Activated CD4-positive, alpha-beta T cell treated with anti-CD3 and anti-CD28 coated beads for 24 hours (primary cell): ENCODE measurements around the gene SLC6A13.

Source experiments
- DNase-seq, 2 donors: peaks; one replicate each; pipeline ENCODE4 v3.0.0-alpha.2; 2020; ENCODE audit warnings: low read depth in 2 of 2

SLC6A13 gene

DNA sequence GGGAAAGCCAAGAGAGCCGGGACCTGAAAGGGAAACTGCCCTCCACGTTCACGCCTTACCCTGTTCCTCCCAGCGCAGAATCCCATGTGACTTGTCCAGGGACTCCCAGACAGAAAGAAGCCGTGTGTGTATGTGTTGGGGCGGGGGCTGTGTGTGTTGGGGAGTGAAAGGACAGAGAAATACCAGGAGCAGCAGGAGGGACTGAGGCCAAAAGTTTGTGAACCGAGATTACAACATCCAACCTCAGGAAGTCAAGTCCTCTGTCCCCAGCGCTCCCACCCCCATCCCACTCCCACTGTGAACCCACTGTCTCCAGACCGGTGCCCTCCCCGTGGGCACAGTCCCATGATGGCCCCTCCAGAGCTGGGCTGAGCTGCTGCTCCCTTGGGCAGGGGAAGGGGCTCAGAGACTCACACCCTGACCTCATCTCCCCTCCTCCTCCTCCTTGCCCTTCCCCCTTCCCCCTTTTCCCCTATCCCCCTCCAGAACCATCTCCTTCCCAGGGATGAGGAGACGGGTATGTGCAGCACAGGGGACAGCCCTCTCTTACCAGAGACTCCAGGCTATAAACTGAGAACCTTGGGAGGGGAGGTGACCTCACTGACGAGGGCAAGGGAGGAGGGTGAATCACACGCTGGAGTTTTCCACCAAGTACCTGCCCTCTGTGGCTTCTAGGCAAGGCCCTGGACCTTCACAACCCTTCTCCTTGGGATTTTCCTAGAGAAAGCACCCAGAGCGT, 48.5 kb downstream of the SLC6A13 start, which contains the start of gene SLC6A12:
TSS of gene SLC6A12 (minus strand) at position 155 of the 739 bp plus-strand sequence. CDS start 4,171 bp downstream, outside the sequence.
- DNase-seq = no peak

DNA sequence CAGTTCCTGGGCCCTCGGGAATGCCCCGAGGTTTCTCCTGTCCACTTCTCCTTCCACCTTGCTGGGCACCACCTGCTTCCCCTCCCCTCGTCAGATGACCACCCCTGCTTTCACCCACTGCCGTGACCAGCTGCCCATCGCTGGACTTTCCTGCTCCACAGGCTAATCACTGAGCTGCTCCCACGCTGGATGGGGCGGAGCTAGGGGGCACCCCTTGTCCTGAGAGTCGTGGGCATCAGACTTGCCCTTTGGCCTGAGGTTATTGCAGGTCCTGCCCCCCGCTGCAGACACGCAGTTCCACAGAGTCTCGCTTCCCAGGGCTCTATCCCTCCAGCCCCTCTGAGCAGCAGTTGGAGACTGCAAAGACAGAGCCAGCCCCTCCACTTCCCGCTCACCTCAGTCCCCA, 49.1 kb downstream of the SLC6A13 start:
- DNase-seq = no peak

DNA sequence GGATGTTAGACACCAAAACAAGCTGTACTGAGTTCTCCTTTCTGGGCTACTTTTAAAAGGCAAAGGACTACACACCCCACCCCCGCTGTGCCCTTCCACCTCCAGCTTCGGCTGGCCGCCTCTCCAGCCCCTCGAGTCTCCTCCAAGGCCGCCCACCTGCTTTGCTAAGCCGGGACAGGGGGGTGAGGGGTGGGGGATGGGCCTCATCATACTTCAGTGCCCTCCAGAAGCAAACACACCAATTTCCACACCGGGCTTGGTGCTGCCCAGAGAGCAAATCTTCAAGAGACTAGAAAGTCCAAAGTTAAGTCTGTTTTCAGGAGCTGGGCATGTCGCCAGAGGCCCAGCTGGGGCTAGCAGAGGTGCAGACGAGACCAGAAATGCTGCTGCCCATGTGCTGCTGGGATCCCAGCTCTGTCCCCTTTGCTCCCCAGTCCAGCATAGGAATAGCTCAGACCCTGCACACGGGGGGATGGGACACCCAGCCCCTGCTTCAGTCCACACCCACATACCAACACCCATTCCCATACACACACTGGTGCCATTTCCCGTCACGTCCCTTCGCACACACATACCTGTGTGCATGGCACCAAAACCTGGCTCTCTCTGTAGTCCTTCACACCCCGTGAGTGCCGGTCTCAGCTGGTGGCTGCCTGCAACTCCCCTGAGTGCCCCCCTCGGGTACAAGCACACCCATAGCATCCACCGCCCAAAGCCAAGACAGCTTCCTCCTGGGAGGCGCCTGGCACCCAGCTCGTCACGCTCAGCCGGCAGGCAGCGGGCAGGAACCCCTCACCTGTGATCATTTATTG, 49.7 kb downstream of the SLC6A13 start:
- DNase-seq = no peak

DNA sequence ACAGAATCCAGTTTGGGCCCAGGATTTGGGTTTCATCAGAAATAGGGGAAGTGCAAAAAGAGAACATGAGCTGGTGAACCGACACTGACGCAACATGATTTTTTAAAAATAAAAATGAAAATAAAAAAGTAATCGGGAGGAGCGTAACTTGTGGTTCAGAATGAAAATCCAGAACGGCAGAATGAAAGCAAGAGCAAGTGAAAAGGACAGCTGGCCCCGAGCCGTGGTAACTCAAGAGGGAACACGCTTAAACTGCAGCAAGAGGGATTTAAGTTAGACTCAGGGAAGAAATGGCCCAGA, 50.3 kb downstream of the SLC6A13 start:
- no peak for DNase-seq

DNA sequence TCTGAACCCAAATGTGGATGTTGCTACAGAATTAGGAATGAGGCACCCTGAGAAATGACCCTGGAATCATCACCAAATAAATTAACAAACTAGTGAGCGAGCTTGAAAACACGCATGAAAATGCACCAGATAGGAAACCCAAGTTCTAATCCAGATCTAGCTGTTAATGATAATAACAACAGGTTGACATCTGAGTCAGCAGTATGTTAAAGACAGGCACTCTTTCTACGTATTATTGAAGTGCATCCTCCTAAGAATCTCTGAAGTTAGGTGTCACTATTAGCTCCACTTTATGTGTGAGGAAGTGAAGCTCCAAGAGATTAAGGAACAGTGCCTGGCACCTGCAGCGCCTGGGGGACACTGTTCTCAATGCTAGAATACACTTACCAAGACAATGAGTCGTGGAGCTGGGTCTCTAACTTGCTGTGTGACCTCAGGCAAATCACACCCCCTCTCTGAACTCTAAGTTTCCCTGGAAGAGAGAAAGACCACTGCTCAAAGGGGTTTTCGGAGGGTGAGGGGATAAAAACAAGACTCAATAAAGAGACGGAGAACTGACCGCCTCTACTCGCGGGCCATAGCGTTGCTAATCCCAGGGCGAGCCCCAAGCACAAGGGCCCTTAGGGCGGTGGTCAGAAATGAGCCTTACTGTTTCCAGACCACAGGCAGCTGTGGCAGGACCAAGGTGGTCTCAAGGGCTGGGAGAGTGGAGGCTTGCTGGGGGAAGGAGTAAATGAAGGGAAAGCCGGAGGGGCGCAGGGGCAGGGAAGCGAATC, 50.8 kb downstream of the SLC6A13 start:
- no peak for DNase-seq

DNA sequence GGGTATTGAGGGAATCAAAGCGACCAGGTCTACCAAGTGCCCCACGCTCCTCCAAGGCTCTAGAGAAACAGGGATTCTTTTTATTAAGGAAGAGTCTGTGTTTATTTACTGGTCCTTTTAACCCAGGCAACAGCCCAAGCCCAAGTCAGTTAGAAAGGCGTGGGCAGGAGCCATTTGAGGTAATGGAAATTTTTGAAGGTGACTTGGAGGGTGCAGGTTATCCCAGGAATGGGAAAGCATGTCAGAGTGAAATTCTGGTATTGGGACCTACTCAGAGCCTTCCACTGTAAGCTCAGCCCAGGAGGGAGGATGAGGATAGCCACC, 51.5 kb downstream of the SLC6A13 start:
- DNase-seq = no peak

DNA sequence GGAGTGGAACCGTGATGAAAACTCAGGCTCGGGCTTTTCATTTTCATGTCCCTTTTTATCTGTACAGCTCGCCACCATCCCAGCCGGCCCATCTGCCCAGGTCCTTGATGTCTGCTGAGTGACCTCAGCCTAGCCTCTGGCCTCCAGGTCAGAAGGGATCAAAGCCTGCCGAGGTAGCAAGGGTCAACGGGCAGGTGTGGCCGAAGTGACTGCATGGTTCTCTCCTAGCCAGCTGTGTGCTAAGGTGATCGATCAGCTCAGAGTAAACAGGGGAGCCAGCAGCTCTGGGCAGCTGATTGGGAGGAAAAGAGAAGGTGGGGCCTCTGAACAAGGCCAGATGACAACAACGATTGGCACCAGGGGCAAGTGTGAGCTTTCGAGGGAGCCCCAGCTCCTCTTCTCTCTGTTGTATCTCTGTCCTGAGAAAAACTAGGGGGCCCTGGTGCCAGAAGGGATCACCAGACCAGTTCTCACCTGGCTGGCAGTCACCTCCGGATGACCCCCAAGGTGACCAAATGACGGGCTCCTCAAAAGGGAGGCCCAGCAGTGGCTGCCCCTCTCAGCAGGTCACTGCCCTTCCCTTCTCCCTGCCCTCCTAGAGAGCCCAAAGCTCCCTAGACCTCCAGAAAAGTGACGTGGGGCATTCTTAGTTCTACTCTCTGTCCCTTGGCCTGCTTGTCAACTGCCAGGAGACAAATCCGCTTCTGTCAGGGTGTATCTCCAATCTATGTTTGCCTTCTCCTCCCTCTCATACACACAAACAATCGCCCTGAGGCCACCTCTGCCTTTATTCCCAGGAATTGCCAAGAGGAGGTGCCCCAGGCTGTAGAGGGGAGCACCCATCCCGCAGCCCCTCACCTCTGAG, 52.1 kb downstream of the SLC6A13 start:
- no peak for DNase-seq

DNA sequence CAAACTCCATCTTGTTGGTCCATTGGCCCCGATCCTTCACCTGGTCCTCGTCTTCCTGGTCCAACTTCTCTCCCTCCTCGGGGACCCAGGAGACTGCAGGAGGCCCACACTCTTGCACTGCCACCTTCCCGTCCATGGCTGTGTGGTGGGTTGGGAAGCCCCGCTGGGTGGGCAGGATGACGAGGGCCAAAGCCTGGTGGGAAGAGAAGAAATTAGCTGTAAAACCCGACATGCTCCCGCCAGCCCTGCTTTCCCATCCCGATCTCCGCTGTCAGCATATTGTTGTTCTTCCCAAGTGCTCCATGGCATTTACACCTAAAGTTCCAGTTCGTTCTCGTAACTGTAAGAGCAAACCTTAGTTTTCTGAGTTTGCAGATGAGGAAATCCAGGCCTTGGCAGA, 52.8 kb downstream of the SLC6A13 start:
- DNase-seq = no peak

DNA sequence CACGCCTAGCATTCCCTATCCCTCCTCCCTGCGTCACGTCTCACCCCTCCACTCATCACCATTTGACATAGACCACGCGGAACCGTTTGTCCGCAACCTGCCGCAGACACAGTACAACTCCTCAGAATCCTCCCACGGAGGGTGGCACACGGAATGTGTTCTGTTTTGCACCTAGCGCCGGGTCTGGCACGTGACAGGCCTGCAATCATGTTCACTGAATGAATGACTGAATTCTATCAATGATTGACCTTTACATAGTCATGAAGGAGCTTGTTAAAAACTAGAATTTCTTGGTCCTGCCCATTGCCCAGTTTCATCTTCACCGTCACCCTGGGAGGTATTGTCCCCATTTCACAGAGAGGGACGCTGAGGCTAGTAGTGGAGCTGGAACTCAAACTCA, 53.4 kb downstream of the SLC6A13 start:
- DNase-seq = no peak

DNA sequence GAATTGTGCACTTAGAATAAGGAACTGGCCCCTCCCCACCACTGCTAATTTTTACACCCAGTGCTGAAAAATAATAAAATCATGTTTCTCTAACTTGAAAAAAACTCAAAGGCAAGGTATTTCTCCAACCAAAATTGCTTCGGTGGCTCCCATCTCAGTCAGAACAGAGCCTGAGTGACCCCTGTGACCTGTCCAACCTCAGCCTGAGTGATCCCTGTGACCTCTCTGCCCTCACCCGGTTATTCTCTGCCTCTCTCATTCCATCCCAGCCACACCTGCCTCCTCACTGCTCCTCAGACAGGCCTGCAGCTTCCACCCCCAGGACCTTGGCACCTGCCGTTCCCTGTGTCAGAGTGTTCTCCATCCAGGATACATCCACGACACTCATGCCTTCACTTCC, 53.8 kb downstream of the SLC6A13 start:
- no peak for DNase-seq

DNA sequence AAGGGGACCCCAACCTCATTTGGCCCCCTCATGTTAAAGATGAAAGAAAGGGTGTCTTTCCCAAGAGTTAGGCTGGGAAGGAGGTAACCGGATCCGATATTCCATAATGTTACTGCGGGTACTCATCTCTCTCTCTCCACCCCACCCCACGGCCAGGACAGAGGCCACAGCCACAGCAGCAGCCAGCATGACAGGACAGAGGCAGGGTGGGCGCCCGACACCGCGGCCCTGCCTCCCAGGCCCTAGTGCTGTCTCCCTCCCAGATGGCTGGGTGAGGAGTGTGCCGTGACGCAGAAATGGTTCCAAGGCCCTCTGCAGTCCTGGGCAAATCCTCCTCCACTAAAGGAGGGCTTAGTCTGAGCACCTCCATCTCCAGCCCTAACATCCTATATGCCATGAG, 54.8 kb downstream of the SLC6A13 start:
- no peak for DNase-seq

DNA sequence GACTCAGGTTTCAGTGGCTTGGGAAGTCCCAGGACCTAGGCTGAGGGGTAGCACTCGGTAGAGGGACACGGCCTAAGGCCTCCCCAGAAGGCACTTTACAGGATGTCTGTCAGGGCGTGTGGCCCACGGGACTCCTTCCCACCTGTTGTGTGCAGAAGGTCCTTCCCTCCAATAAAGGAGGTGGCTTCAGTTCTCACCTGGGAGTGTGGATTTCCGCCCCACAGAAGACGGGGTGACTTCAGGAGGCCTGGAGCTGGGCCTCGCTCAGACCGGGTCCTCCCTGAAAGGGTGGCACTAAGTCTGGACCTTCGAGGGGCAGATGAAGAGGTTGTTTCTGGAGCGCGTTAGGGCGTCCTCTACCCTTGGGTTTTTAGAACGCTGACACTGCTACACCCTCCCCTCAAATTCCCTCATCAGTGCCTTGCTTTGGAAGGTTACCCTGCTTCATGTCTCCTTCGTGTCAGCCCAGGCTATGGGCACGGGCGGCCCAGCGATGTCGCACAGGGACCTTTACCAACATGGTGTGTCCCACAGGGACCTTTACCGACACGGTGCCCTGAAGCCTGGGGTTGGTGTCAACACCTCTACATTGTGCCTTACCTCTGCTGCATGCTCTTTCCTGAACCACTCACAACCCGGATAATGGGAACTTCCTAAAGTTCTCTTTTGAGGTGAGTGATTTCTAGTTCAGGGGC, 55.7 kb downstream of the SLC6A13 start:
- DNase-seq = no peak

DNA sequence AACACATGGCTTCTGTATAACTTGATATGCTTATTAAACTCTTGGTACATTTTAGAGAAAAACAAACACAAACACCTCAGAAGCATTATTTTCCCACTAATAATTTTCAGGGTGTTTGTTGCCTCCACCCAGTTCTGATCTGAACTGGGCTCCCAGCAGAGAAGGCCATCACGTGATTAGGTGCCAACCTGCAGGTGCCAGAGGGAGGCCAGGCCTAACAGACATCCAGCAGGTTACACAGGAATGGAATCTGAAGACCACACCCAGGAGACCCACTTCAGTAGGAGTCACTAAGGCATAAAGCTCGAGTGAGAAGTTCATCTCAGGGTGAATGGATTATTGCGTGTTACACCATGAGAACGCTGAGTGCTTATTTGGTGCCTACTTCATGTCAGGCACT, 57.6 kb downstream of the SLC6A13 start:
- no peak for DNase-seq

DNA sequence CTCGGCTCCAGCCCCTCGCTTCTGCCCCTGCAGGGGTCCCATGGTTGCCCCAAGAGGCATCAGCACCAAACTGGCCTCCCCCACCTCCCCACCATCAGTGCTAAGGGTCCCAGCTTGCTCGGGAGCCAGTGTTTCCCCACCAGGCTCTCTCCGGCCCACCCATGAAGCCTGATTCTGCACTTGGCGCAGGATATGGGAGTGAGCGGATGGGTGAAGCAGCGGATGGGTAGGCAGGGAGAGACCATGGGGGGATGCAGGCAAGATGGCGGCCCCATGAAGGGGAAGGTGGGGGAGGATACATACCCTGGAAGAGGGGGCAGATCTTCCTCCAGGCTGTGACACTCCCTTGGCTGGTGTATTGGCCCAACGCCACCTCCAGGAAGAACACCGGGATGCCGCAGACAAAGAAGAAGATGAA, 58.4 kb downstream of the SLC6A13 start:
- no peak for DNase-seq

DNA sequence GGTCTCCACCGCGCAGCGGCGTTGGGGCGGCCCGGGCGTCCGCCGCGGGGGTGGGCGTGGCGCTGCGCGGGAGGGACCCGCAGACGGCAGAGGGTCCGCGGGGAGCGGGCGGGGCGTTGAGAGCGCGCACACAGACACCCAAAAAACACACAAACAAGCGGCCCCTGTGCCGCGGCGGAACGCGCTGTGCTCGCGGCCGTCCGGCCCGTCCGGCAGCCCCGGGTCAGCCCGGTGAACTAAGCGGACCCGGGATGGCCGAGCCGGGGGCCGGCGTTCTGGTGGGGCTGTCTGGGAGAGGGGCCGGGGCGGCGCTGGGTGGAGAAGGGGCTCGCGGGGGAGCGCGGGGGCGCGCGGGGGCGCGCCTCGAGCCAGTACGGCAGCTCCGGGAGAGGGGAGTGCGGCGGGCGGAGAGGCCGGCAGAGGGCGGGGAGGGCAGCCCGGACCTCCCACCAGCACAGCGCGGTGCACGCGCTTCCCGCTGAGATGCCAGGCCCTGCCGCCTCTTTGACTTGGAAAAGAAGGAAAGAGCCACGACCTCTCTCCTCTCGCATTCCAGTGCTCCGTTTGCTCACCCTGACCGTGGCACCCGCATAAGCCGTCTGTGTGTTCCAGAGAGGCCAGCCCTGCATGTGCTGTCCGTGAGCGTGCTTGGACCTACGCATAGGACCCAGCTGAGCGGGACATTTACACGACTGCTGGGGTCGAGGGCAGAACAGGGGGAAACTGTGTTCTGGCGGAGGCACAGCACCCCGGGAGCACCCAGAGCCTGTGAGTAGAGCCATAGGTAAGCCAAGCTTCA, 59.0 kb downstream of the SLC6A13 start:
- no peak for DNase-seq

DNA sequence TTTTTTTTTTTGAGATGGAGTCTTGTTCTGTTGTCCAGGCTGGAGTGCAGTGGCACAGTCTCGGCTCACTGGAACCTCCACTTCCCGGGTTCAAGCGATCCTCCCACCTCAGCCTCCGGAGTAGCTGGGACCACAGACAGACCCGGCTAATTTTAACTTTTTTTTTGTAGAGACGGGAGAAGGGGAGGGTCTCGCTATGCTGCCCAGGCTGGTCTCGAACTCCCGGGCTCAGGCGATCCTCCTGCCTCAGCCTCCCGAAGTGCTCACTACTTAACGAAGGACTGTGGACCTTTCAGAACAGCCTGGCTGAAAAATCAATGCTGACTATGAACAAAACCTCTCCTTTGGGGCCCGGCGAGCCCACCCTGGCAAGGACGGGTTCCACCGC, 59.6 kb downstream of the SLC6A13 start:
- DNase-seq = no peak

DNA sequence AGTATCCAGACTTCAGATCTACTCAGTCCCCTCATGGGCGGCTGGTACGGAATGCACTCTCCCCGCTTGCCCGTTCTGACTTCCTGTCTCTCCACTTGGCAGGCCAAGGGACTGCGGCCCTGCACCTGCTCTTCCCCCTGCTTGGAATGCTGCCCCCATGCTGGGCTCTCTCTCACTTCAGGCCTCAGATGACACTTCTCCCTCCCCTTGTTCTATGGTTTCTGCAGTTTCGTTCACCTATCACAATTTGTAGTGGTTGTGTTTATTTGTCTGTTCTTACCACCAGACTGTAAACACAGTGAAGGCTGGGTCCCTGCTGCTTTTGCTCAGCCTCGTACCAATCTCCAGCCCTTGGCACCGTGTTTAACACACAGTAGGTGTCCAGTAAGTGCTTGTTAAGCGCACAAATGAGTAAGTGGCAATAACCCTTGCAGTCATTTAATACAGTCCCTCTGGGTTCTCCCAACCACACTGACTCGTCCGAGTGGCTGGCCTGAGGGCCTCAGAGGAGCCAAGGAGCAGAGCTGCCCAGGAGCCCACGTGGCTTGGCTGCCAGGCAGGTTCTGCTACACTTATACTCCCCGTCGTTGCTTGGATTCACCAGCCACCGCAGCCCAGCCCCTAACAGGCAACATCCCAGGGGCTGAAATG, 60.4 kb downstream of the SLC6A13 start:
- DNase-seq = no peak

DNA sequence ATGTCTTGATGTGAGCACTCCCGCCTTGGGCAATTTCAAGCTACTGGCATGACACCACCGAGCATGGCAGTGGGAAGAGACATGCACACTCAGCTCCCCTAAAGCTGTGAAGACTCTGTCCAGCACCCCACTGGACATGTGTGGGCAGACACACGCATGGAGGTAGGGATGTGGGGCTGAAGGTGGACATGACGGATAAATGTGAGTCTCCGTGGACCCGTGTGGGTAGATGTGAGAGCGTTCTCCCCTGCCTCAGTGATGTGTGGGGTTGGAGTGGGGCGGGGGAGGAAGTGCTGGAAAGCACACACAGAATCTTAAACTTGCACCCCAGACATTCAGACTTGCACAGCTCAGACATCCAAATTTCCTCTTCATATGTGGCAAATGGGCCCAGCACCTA, 61.3 kb downstream of the SLC6A13 start:
- no peak for DNase-seq

DNA sequence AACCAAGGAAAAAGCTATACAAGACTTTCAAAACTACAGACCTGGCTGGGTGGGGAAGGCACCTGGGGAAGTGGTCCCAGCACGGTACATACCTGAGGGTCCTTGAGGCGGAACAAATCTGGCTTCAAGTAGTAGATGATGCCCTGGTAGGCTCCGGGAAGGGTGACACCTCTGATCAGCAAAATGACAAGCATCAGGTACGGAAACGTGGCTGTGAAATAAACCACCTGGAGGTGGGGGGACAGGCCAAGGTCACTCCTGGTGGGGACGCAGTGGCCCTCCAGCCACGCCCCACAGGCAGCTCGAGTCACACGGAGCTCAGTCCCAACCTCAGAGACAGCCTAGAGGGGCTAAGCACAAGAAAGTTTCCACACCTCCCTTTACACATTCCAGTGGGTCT, 63.9 kb downstream of the SLC6A13 start:
- no peak for DNase-seq
